ENCODE measurements around the gene CX3CL1.
"Not testable (repeated sequence)": the region's sequence is repeated elsewhere in the genome, so short reads cannot be mapped to it uniquely, and the experiment has no call there.

The CX3CL1 gene

GRCh38 chr16:57372372-57373116, at the start of gene CX3CL1:
TSS of gene CX3CL1 (plus strand) at chr16:57372490. CDS start at chr16:57372569, 79 bp downstream.
- peak; percentile 62 for DNase-seq (ENCODE audit: low spot score)

GRCh38 chr16:57324749-57325148, 47.5 kb upstream of the CX3CL1 start:
- no peak for DNase-seq (ENCODE audit: low spot score)

GRCh38 chr16:57325458-57325857, 46.8 kb upstream of the CX3CL1 start:
- DNase-seq (ENCODE audit: low spot score), result no peak

DNA sequence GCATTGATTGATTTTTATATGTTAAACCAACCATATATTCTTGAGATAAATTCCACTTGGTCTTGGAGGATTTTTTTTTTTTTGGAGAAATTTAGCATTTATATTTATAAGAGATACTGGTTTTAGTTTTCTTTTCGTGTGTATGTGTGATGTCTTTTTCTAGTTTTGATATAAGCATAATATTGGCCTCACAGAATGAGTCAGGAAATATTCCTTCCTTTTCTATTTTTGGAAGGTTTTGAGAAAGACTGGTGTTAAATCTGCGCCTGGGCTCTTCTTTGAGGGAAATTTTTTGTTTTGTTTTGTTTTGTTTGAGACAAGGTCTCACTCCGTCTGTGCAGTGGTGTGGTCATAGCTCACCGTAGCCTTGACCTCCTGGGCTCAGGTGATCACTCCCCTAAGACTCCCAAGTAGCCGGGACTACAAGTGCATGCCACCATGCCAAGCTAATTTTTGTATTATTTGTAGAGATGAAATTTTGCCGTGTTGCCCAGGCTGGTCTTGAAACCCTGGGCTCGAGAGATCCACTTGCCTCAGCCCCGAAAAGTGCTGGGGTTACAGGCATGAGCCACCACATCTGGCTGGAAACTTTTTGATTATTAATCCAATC, 42.5 kb upstream of the CX3CL1 start:
- DNase-seq (ENCODE audit: low spot score), result no peak

- no peak for DNase-seq (ENCODE audit: low spot score)
These were observed 40.9 kb upstream of the CX3CL1 start for GRCh38 chr16:57331355-57331754.

GRCh38 chr16:57333402-57333801, 38.9 kb upstream of the CX3CL1 start:
- no peak for DNase-seq (ENCODE audit: low spot score)

DNA sequence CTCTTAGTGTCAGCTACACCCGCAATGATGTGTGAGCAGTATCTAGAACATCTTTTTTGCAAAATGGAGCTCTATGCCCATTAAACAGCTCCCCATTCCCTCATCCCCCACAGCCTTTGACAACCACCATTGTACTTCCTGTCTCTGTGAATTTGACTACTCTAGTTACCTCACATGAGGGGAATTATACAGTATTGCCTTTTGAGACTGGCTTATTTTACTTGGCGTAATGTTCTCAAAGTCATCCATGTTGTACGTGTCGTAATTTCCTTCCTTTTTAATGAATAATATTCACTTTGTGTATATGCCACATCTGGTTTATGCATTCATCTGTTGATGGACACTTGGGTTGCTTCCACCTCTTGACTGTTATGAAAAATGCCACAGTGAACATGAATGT, 36.9 kb upstream of the CX3CL1 start:
- DNase-seq (ENCODE audit: low spot score), result no peak

- no peak for DNase-seq (ENCODE audit: low spot score)
These were observed 31.2 kb upstream of the CX3CL1 start for GRCh38 chr16:57341062-57341440.

- no peak for DNase-seq (ENCODE audit: low spot score)
These were observed 30.6 kb upstream of the CX3CL1 start for GRCh38 chr16:57341441-57342303.

DNA sequence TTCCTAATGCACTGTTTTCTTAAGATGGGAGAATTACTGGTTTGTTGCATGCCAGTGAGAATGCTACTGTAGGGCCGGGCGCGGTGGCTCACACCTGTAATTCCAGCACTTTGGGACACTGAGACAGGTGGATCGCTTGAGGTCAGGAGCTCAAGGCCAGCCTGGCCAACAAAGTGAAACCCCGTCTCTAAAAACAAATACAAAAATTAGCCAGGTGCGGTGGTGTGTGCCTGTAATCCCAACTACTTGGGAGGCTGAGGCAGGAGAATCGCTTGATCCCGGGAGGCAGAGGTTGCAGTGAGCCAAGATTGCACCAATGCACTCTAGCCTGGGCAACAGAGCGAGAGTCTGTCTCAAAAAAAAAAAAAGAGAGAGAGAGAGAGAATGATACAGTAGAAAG, 29.7 kb upstream of the CX3CL1 start:
- DNase-seq (ENCODE audit: low spot score), result not testable (repeated sequence)

DNA sequence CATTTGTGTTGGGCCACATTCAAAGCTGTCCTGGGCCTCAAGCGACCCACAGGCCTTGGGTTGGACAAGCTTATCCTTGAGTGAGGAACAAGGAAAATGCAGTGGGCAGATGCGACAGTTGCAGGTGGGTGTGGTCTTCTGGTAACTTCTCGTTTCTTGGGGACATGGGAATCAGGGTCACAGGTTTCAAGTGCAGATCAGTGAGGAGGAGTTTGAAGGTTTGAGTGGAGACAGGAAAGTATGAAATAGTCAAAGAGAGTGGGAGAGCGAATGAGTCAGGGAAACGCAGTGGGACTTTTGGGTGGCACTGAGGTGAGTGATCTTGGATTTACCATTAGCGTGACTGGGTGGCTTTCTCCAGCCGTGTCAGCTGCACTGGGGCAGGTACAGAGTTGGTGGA, 29.1 kb upstream of the CX3CL1 start:
- no peak for DNase-seq (ENCODE audit: low spot score)

- DNase-seq (ENCODE audit: low spot score), result not testable (repeated sequence)
These were observed 28.2 kb upstream of the CX3CL1 start for GRCh38 chr16:57344094-57344493.

- DNase-seq (ENCODE audit: low spot score), result no peak
These were observed 27.3 kb upstream of the CX3CL1 start for GRCh38 chr16:57345021-57345420.

- DNase-seq (ENCODE audit: low spot score), result no peak
These were observed 26.6 kb upstream of the CX3CL1 start for GRCh38 chr16:57345666-57346204.

GRCh38 chr16:57347858-57348257, 24.4 kb upstream of the CX3CL1 start:
- DNase-seq (ENCODE audit: low spot score), result no peak

GRCh38 chr16:57348327-57348726, 24.0 kb upstream of the CX3CL1 start:
- DNase-seq (ENCODE audit: low spot score), result no peak

GRCh38 chr16:57349212-57350031, 22.9 kb upstream of the CX3CL1 start:
- DNase-seq (ENCODE audit: low spot score), result no peak

GRCh38 chr16:57352636-57353047, 19.6 kb upstream of the CX3CL1 start:
- no peak for DNase-seq (ENCODE audit: low spot score)

DNA sequence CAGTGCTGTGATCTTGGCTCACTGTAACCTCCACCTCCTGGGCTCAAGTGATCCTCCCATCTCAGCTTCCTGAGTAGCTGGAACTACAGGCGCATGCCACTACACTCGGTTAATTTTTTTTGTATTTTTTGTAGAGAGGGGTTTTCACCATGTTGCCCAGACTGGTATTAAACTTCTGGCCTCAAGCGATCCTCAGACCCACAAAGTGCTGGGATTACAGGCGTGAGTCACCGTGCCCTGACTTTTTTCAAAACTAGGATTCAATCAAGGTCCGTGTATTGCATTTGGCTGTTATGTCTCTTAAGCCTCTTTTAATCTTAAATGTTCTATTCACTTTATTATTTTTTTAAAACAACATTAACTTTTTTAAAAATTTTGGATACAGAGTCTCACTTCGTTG, 18.0 kb upstream of the CX3CL1 start:
- no peak for DNase-seq (ENCODE audit: low spot score)

GRCh38 chr16:57355898-57356414, 16.3 kb upstream of the CX3CL1 start:
- no peak for DNase-seq (ENCODE audit: low spot score)

GRCh38 chr16:57356547-57356946, 15.7 kb upstream of the CX3CL1 start:
- DNase-seq (ENCODE audit: low spot score), result no peak

All from HuH-7.5 (cell line).